ENCODE data around the gene BCL2L15. TPM values are rescaled to one million over a fixed set of nuclear protein-coding genes. Genes with fewer than 3 reads are reported as not detected.

BCL2L15 gene
- polyA plus RNA-seq, 1 donor from 2014 or later = not detected

DNA sequence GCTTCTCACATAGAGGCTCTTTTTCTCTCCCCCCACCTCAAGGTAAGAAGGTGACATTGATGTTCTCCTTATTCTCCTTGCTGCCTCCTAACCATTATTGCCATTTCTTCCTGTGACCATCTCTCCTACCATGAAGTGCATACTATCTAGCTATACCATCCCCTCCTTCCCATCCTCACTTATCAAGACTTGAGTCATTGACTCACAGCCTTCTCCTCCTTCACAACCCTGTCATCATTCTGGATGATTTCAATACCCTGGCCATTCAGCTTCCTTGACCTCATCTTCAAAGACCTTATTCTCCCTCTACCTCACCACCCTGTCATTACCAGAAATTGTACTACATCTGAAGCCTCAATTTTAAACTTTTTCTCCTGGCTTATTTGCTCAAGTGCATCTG, 30.9 kb upstream of the BCL2L15 start:
- peak overlapping the region in 1 of 3 donors; percentile 6 for H3K27ac Mint-ChIP-seq
- H3K4me1 Mint-ChIP-seq = peaks cover 0 to 2% (median 2%) of the 10 kb centered on the region in 3 donors
- H3K9me3 Mint-ChIP-seq = no peaks in the 10 kb centered on the region
- no peak overlapping the region for H3K4me3 Mint-ChIP-seq
- peaks cover 7% of the 10 kb centered on the region for H3K27me3 Mint-ChIP-seq
- H3K36me3 Mint-ChIP-seq = no peaks in the 10 kb centered on the region

DNA sequence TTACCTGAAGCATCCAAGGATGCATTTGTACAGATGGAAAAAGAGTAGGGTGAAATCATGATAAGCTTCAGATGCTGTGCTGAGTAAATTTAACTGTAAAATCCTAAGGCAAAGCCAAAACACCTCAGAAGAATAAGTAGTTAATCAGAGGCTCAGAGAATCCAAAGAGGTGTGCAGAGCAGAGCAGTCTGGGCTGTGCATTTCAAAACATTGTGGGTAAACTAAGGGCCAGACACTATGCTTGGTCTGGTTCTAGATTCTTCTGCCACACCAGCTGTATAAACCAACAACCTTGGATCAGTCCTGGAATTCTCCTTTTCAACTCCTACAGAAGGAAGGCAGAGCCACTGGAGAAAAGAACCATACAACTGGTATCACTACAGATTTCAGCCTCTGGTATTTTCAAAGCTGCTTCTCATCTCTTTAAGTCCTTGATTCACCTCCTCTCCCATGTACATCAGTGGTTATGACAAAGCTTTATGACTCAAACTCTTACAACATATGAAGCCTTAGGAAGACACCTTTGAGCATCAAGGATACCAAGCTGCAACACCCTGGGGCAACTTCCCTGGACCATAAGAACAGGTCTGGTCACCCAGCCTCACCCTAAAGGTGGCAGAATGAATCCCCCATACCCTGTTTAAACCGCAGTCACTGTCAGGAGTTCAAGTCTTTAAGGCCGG, 30.2 kb upstream of the BCL2L15 start:
- Mint-ChIP-seq H3K27me3 (peaks cover 2% of the 10 kb centered on the region), H3K36me3 (no peaks in the 10 kb centered on the region), H3K9me3 (no peaks in the 10 kb centered on the region), H3K4me3 (no peak overlapping the region), H3K27ac (no peak overlapping the region), H3K4me1 (peaks cover 0 to 2% (median 2%) of the 10 kb centered on the region in 3 donors)

DNA sequence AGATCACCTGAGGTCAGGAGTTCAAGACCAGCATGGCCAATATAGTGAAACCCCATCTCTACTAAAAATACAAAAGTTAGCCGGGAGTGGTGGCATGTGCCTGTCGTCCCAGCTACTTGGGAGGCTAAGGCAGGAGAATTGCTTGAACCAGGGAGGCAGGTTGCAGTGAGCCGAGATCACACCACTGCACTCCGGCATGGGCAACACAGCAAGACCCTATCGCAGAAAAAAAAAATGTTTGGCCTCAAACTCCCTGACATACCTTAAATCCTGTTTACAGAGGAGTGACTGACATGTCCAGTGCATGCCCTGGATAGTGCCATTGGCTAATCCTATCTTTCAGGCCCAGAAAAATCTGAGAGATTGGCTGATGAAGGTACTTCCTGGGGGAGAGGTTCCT, 29.6 kb upstream of the BCL2L15 start:
- Mint-ChIP-seq H3K27me3 (no peaks in the 10 kb centered on the region), H3K9me3 (no peaks in the 10 kb centered on the region), H3K4me3 (no peak overlapping the region)

GRCh38 chr1:113913887-113914664, 26.7 kb upstream of the BCL2L15 start:
- Mint-ChIP-seq H3K27me3 (no peaks in the 10 kb centered on the region), H3K36me3 (no peaks in the 10 kb centered on the region), H3K4me3 (no peak overlapping the region), H3K9me3 (no peaks in the 10 kb centered on the region), H3K4me1 (peaks cover 2 to 4% (median 3%) of the 10 kb centered on the region in 3 donors), H3K27ac (no peak overlapping the region)

More for the DNA sequence above, 29.6 kb upstream of the BCL2L15 start:
- Mint-ChIP-seq H3K27ac (no peak overlapping the region), H3K4me1 (peaks cover 0 to 2% (median 2%) of the 10 kb centered on the region in 3 donors), H3K36me3 (no peaks in the 10 kb centered on the region)

GRCh38 chr1:113913312-113913668, 25.9 kb upstream of the BCL2L15 start:
- Mint-ChIP-seq H3K4me3 (no peak overlapping the region), H3K4me1 (peaks cover 0 to 4% (median 3%) of the 10 kb centered on the region in 3 donors), H3K9me3 (no peaks in the 10 kb centered on the region), H3K27ac (peak overlapping the region in 1 of 3 donors; percentile 63), H3K36me3 (peaks cover 4% of the 10 kb centered on the region), H3K27me3 (no peaks in the 10 kb centered on the region)

DNA sequence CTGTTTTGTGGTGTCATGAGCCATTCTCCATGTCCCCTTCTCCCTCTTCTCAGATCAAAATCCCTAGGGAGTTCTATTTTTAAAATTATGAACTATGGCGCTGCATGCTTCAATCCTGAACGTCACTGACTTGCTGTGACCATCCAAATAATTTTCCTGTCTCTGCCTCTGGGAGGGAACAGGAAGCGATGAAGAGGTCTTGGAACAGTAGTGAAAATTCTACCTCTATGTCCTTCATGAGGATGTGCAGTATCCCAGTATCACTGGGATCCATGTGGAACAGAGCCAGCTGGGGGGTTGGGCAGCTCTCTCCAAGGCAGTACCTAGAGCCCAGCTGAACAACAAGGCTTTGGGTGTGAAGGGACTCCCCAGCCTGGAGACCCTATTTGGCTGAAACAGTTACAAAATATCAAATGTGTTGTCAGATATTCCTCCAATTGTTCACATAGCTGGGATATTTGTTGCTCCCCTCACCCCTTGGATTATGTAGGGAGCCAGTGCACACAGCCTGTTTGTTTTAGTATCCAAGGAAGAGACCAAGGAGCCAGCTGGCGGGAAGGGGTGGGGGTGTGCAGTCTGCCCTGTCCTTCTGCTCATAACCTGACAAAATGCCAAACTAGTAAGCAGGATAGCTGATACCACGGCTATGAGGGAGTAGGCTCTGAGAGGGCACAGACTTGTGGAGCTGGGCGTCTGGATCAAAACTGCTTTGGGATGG, 25.4 kb upstream of the BCL2L15 start:
- Mint-ChIP-seq H3K36me3 (peaks cover 4% of the 10 kb centered on the region), H3K4me1 (peaks cover 0 to 5% (median 4%) of the 10 kb centered on the region in 3 donors), H3K27me3 (no peaks in the 10 kb centered on the region), H3K4me3 (no peak overlapping the region), H3K27ac (no peak overlapping the region), H3K9me3 (no peaks in the 10 kb centered on the region)

GRCh38 chr1:113905435-113905861, 18.1 kb upstream of the BCL2L15 start:
- H3K27ac Mint-ChIP-seq = peak overlapping the region; percentile 91 to 100 (median 98)
- peak overlapping the region; percentile 92 to 100 (median 98) for H3K4me3 Mint-ChIP-seq
- peaks cover 10% of the 10 kb centered on the region for H3K36me3 Mint-ChIP-seq
- H3K27me3 Mint-ChIP-seq = no peaks in the 10 kb centered on the region
- H3K9me3 Mint-ChIP-seq = no peaks in the 10 kb centered on the region
- H3K4me1 Mint-ChIP-seq = peaks cover 24 to 30% (median 29%) of the 10 kb centered on the region in 3 donors

- peaks cover 10% of the 10 kb centered on the region for H3K36me3 Mint-ChIP-seq
- H3K9me3 Mint-ChIP-seq = no peaks in the 10 kb centered on the region
These were observed 17.5 kb upstream of the BCL2L15 start, which contains the start of the genes AP4B1 and DCLRE1B for GRCh38 chr1:113904674-113905434. TSS of gene AP4B1 (minus strand) at chr1:113904799. CDS start at chr1:113904717, 82 bp downstream. TSS of gene DCLRE1B (plus strand) at chr1:113905326. CDS start at chr1:113905587, 261 bp downstream.

GRCh38 chr1:113904293-113904673, 16.9 kb upstream of the BCL2L15 start:
- Mint-ChIP-seq H3K9me3 (no peaks in the 10 kb centered on the region), H3K27ac (peak overlapping the region; percentile 91 to 100 (median 98)), H3K4me1 (peaks cover 24 to 32% (median 30%) of the 10 kb centered on the region in 3 donors), H3K36me3 (peaks cover 13% of the 10 kb centered on the region), H3K4me3 (peak overlapping the region; percentile 92 to 100 (median 98)), H3K27me3 (no peaks in the 10 kb centered on the region)

More at GRCh38 chr1:113904674-113905434, 17.5 kb upstream of the BCL2L15 start, which contains the start of the genes AP4B1 and DCLRE1B:
- Mint-ChIP-seq H3K4me1 (peaks cover 24 to 30% (median 30%) of the 10 kb centered on the region in 3 donors), H3K4me3 (peak within 1 kb of the TSS; percentile 92 to 100 (median 98)), H3K27ac (peak within 1 kb of the TSS; percentile 91 to 100 (median 98)), H3K27me3 (no peaks in the 10 kb centered on the region)

DNA sequence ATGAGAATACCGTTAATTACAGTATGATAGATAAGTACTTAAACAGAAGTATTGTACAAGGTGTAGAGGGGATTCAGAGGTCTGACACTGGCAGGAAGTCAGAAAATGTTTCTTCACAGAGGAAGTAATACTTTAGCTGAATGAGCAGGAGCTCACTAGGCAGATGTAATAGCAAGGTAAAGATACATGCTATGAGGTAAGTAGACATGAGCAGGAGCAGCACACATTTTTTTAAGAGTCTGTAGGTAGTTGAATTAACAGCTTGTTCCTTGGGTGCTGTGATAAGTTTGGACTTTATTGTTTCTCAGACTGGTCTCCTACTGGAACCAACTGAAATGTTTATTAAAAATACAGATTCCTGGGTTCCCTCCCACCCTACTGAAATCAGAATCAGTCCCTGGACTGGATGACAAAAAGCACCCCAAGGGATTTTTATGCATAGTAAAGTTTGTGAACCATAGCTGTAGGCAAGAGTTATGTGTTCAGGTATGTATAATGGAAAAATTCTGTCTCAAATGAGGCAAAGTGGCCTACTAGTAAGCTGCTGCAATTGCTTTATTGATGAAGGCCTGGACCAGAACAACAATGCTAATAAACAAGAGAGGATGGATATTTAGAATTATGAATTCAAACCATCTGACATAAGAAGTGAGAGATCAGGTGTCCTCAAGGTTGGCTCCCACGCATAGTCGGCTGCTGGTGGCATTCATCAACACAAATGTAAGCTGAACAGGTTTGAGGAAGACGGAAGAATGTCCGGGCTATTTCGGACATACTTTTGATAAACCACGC, 16.3 kb upstream of the BCL2L15 start:
- peak overlapping the region; percentile 92 to 100 (median 98) for H3K4me3 Mint-ChIP-seq
- peaks cover 26 to 32% (median 30%) of the 10 kb centered on the region in 3 donors for H3K4me1 Mint-ChIP-seq
- H3K36me3 Mint-ChIP-seq = peaks cover 12% of the 10 kb centered on the region
- H3K27me3 Mint-ChIP-seq = no peaks in the 10 kb centered on the region
- peak overlapping the region; percentile 91 to 100 (median 98) for H3K27ac Mint-ChIP-seq
- no peaks in the 10 kb centered on the region for H3K9me3 Mint-ChIP-seq

GRCh38 chr1:113901191-113901590, 13.8 kb upstream of the BCL2L15 start:
- Mint-ChIP-seq H3K36me3 (peaks cover 10% of the 10 kb centered on the region), H3K27me3 (no peaks in the 10 kb centered on the region), H3K27ac (peak overlapping the region in 1 of 3 donors; percentile 4), H3K4me1 (peaks cover 32 to 37% (median 36%) of the 10 kb centered on the region in 3 donors), H3K9me3 (no peaks in the 10 kb centered on the region), H3K4me3 (peak overlapping the region in 1 of 4 donors; percentile 30)

- Mint-ChIP-seq H3K36me3 (peaks cover 18% of the 10 kb centered on the region), H3K9me3 (no peaks in the 10 kb centered on the region), H3K4me1 (peaks cover 27 to 33% (median 30%) of the 10 kb centered on the region in 3 donors), H3K27ac (no peak overlapping the region), H3K4me3 (no peak overlapping the region), H3K27me3 (no peaks in the 10 kb centered on the region)
These were observed 11.7 kb upstream of the BCL2L15 start for GRCh38 chr1:113899111-113899510.

DNA sequence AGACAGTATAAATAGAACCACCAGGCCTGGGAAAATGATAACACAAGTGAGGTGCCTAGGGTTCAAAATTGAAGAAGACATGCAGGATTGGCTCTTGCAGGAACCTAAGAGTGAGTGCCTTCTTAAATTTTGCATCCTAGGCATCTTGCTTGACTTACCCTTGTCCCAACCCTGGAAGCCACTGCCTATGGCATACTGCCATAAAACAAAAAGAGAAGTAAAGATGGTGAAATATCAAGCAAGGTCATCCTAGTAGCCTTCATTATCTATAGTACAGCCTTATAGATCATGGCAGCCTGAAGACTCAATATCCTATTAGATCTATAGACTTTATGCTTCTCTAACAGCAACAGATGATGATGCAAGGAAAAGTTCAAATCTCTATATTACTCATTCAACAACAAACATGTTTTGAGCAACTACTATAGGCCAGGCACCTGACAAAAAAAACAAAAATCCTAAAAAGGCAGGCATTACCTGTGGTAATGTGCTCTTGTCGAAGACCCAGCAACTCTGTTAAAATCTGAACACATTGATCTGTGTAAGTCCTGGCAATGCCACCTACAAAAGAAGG, 10.9 kb upstream of the BCL2L15 start:
- Mint-ChIP-seq H3K4me3 (no peak overlapping the region), H3K27me3 (no peaks in the 10 kb centered on the region), H3K4me1 (peaks cover 21 to 26% (median 23%) of the 10 kb centered on the region in 3 donors), H3K9me3 (no peaks in the 10 kb centered on the region), H3K36me3 (peaks cover 18% of the 10 kb centered on the region), H3K27ac (no peak overlapping the region)
